ELR (cell line): ENCODE results near the gene ZBTB25.

Experiments
- DNase-seq: peaks from one replicate; pipeline ENCODE4 v3.0.0-alpha.2; 2015; ENCODE audit warnings: low read depth

ZBTB25 gene

DNA sequence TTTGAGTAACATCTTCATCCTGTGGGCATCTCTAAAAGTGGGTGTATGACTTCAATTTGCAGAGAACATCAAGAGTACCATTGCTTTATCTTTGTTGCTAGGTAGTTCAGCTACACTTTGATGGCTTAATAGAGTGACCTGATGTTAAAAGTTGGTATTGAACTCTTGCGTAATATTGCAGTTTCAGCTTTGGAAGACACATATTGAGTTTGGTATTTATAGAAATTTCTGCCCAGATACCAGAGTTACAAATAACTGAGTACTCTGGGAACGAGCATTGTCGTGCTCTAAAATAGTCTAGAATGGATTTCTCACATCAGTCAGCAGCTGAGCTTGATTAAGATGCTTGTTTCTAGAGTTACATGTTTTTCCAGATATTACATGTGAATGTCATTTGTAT, 63.1 kb downstream of the ZBTB25 start:
- no peak for DNase-seq

DNA sequence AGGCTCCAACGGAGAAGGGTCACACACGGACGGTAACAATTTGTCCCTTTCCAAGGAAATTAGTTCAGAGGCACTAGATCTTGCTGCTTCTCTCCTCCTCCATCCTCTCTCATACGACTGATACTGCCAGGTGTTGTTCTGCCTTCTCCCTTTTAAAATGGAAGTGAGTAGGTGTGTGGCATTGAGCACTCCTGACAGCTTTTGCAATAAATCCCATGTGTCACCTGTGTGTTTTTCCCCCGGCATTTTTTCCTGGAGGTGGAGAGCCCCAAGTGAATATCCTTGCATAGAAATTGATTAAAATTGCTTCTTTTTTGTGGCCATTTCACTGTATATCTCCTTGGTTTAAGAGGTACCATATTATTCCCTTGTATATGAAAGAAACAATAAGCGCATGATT, 64.5 kb downstream of the ZBTB25 start:
- DNase-seq = no peak

GRCh38 chr14:64438181-64438841, 65.3 kb downstream of the ZBTB25 start:
- DNase-seq = peak; percentile 82

DNA sequence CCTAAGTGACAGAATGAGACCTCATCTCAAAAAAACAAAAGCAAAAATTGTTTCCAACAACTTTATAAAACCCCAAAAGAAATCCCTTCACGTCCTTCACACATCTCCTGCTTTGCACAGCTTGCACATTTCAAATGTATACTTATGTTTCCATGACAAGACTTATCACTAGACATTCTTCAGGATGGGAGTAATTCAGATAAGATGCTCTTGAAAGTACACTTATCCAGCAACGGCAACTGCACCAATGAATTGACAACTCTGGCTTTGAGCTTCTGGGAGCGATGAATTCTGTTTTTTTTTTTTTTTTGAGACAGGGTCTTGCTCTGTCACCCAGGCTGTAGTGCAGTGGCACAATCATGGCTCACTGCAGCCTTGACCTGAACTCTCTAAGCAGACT, 69.1 kb downstream of the ZBTB25 start:
- no peak for DNase-seq

DNA sequence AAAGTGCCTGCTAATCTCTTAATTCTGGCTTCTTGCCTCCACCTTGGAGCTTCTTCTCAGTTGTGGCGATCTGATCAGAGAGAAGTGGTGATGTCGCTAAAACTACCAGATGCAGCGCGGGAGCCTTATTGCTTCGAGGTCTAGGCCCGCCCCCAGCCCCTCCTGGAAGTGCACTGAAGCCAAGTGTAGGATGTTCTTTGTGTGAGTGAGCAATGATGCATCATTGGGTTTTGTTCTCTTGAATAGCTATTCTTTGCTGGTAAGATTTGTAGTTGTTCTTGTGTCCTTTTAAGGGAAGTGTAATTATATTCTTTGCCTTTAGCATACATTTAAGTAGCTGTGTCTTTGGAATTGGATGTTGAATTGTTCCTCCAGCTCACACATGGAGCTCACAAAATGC, 79.7 kb downstream of the ZBTB25 start:
- DNase-seq = peak; percentile 65

DNA sequence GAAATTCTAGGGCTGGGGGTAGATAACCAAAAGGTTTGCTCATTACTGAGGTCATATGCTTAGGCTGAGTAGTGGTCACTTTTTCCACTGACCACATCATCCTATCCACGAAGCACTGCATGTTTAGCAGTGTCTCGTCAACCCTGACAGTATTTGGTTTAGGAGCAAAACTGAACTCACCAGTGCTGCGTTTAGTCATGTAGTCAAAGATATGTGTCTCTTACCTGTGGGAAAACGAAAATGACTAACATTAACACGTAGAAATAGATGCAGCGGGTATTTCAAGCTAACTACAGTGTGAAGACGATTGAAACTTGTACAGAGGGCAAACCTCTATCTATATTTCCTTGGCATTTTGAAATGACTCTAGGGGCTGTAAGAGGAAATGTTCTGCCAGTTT, 80.9 kb downstream of the ZBTB25 start:
- DNase-seq = no peak

DNA sequence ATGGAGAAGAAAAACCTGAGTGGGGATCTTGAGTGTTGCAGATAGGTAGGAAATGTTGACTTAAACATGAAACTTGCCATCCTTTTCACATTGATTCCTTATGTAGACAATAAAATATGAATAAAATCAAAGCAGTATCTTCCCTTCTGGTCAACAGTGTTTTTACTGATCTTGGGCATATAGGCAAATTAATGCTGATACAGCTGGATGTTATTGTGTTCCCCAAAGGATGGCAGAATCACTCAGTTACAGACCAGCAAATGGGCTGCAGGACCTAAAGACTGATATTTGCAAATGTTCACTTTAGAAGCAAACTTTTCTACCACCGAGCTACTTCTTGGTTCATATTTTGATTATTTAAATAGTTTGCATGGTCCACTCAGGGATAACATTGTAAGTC, 81.6 kb downstream of the ZBTB25 start:
- no peak for DNase-seq

GRCh38 chr14:64421166-64421565, 82.5 kb downstream of the ZBTB25 start:
- DNase-seq = peak; percentile 87

DNA sequence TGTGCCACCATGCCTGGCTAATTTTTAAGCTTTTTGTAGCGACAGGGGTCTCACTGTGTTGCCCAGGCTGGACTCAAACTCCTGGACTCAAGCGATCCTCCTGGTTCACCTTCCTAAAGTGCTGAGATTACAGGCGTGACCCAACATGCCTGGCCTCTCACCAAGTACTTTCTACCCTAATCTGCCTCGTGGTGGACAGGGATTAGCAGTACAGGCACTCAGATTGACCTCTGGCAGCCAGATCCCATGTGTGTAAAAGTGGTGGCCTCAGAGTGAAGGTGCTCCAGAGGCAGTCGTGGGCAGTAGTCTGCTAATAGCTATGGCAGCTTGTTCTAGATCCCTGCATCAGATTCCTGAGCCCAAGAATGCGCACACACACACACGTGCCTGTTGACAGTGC, 84.6 kb downstream of the ZBTB25 start:
- DNase-seq = no peak

DNA sequence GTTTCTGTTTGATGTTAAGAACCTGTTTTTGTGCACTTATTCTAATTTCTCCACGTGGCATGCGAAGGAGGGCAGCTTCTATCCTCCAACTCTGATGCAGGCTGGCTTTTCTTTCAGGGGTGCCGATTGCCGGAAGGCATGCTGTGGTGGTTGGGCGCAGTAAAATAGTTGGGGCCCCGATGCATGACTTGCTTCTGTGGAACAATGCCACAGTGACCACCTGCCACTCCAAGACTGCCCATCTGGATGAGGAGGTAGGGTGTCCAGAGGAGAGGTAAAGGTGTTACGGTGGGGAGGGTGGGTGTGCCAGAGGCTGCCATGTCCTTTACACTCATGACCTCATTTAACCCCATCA, 85.9 kb downstream of the ZBTB25 start:
- DNase-seq = no peak

DNA sequence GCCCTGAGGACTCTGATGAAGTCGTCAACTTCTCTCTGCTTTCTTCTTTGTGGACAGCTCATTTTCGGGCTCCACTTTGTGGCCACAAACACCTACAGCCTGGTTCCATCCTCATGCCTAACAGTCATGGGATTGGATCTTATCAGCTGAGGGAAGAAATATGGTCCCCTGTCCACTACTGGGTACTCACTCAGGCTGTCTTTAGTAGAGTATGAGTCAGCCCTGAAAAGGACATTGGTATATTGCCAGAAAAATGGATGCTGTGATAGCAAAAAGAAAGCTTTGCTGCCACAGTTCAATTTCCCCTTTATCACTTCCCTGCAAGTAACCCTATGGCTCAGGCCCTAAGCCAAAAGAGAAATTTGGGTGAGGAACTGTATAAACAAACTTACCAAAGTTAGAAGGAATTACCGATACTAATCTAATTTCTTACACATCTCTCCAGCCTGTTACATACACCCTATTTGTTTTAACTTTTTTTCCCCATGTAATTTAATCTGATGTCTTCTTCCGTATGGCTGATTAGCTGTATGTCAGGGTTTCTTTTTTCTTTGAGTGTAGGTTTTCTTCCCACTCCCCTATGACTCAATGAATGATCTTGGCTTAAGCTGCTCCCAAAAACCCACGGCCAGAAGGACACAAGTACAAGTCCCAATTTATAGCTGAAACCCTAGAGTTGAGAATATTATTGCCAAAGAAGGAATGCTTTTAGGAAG, 86.4 kb downstream of the ZBTB25 start:
- peak; percentile 57 for DNase-seq

DNA sequence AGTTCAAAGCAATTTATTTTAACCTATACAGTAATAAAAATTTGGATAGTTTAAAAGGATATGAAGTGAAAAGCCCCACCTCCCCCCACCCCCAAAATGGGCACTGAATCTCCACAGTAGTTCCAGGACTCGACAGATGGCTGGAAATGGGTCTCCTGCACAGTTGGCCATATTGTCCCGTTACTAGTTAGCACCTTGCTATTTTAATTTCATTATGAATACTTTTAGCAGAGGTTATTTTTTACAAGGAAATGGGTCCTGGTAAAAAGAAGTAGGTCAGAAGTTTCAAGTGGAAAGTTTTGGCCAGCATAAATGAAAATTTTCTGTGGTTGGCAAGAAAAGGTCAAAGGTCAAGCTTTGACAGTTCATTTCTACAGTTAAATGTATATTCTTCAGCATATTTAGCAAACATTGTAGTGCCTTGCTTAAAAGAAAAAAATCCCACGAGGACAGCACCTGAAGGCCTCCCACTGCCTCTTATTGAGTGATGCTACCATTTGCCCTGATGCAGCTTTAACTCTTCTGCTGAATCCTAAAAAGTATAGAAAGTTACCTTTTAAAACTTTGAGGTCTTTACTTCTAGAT, 87.2 kb downstream of the ZBTB25 start:
- no peak for DNase-seq

- DNase-seq = no peak
Measured at GRCh38 chr14:64412237-64412636, 91.4 kb downstream of the ZBTB25 start.

DNA sequence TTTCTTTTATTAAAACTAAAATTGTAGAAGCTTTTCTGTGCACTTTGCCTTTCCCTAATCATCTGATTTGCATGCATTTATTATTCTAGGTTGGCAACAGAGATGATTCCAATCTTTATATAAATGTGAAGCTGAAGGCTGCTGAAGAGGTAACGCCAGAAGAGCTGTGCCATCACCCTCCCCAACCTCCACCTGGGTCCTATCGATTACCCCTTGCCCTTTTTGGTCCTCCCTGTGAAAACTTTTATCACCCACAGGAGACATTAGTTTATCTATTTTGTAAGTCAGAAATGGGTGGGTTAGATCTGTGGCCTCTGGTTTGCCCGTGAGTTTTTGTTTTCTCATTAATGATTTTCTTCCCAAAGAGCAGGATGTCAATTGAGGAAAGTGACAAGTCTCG, 92.6 kb downstream of the ZBTB25 start:
- no peak for DNase-seq

GRCh38 chr14:64410084-64410774, 93.4 kb downstream of the ZBTB25 start:
- peak; percentile 56 for DNase-seq

GRCh38 chr14:64409126-64409920, 94.3 kb downstream of the ZBTB25 start:
- DNase-seq = no peak

DNA sequence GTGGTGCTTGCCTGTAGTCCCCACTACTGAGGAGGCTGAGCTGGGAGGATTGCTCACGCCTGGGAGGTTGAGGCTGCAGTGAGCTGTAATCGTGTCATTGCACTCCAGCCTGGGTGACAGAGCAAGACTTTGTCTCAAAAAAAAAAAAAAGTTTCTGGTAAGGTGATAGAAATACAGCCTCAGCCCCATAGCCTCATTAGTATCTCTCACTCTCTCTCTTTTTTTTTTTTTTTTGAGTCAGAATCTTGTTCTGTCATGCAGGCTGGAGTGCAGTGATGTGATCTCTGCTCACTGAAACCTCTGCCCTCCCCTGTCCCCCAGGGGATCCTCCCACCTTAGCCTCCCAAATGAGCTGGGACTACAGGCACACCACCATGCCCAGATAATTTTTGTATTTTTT, 96.3 kb downstream of the ZBTB25 start:
- no peak for DNase-seq

DNA sequence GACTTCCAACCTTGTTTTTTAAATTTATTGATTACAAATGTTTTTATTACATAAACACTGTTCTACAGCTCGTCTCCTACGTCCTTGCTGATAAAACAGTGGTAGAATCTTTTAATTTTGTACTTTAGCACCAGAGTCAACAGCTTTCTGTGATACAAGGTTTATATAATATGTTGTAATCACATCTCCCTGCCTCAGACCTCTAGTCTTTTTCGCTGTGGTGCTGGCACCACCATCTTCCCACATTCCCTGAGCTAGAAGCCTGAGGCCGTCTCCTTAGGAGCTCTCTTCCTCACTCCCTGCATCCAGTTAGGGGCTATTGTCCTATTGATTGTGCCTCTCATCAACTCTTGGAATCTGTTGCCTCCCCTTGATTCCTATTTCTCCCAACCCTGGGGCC, 98.3 kb downstream of the ZBTB25 start:
- no peak for DNase-seq

GRCh38 chr14:64401949-64402348, 101.7 kb downstream of the ZBTB25 start:
- no peak for DNase-seq

DNA sequence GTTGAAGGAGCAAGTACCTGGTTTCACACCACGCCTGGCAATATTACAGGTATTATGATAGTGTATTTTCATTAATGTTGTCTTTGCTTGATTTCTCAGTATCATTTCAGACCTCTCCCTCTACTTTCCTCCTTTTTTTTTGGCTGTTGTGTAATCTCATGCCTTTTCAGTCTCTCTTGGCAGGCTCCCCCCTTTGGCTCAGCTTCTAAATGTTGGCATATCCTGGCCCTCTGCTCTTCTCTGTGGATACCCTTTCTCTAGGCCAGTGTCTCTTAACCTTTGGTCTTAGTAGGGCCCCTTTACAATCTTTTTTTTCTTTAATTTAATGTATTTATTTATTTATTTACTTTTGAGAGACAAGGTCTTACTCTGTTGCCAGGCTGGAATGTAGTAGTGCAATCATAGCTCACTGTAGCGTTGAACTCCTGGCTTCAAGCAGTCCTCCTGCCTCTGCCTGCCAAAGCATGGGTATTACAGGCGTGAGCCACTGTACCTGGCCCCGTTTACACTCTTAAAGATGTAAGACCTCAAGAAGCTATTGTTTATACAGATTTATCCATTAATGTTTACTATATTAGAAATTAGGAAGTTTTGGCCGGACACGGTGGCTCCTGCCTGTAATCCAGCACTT, 102.7 kb downstream of the ZBTB25 start:
- no peak for DNase-seq
